HL-60 (cell line): Measurements from ENCODE around the gene CDH22.

Source experiments
- GABPA ChIP-seq: IDR thresholded peaks from 2 replicates; pipeline ENCODE4 v1.6.1; 2012; ENCODE audit warnings: low read depth
- POLR2AphosphoS5 ChIP-seq: IDR thresholded peaks from 2 replicates; pipeline ENCODE4 v1.6.1; 2012; ENCODE audit warnings: low read depth
- SPI1 ChIP-seq: IDR thresholded peaks from 2 replicates; pipeline ENCODE4 v1.6.1; 2012; ENCODE audit warnings: low read depth, mild to moderate bottlenecking, borderline replicate concordance
- TF ChIP-seq, protein P1 (sequence below): IDR thresholded peaks from one replicate; pipeline ENCODE4 v1.5.1; 2011; ENCODE audit warnings: low read length, control low read depth, inconsistent platforms; ENCODE audit not compliant: insufficient read depth
- TF ChIP-seq, protein P2 (sequence below): IDR thresholded peaks from 2 replicates; pipeline ENCODE4 v1.6.1; 2012; ENCODE audit warnings: low read depth; ENCODE audit not compliant: insufficient replicate concordance

DNA sequence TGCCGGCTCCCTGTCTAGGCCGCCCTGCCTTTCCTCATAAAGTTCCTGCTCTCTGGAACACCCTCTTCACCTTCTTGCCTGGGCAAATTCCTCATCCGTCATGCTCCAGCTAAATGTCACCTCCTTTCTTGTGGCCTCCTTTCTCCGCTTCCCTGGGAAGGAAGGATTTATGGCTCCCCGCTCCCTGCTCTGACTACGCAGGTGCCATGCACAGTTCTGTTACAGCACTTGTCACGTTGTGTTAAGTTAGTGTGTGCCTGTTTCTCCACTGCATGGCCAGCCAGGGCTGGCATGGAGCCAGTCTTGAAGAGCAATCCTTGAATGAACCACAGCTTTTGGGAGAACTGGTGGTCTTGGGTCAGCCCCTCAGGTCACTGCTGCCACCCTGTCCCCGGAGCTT lies 128.4 kb downstream of the CDH22 start:
- TF ChIP-seq, protein P1, sequence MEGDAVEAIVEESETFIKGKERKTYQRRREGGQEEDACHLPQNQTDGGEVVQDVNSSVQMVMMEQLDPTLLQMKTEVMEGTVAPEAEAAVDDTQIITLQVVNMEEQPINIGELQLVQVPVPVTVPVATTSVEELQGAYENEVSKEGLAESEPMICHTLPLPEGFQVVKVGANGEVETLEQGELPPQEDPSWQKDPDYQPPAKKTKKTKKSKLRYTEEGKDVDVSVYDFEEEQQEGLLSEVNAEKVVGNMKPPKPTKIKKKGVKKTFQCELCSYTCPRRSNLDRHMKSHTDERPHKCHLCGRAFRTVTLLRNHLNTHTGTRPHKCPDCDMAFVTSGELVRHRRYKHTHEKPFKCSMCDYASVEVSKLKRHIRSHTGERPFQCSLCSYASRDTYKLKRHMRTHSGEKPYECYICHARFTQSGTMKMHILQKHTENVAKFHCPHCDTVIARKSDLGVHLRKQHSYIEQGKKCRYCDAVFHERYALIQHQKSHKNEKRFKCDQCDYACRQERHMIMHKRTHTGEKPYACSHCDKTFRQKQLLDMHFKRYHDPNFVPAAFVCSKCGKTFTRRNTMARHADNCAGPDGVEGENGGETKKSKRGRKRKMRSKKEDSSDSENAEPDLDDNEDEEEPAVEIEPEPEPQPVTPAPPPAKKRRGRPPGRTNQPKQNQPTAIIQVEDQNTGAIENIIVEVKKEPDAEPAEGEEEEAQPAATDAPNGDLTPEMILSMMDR: no peak
- TF ChIP-seq, protein P2, sequence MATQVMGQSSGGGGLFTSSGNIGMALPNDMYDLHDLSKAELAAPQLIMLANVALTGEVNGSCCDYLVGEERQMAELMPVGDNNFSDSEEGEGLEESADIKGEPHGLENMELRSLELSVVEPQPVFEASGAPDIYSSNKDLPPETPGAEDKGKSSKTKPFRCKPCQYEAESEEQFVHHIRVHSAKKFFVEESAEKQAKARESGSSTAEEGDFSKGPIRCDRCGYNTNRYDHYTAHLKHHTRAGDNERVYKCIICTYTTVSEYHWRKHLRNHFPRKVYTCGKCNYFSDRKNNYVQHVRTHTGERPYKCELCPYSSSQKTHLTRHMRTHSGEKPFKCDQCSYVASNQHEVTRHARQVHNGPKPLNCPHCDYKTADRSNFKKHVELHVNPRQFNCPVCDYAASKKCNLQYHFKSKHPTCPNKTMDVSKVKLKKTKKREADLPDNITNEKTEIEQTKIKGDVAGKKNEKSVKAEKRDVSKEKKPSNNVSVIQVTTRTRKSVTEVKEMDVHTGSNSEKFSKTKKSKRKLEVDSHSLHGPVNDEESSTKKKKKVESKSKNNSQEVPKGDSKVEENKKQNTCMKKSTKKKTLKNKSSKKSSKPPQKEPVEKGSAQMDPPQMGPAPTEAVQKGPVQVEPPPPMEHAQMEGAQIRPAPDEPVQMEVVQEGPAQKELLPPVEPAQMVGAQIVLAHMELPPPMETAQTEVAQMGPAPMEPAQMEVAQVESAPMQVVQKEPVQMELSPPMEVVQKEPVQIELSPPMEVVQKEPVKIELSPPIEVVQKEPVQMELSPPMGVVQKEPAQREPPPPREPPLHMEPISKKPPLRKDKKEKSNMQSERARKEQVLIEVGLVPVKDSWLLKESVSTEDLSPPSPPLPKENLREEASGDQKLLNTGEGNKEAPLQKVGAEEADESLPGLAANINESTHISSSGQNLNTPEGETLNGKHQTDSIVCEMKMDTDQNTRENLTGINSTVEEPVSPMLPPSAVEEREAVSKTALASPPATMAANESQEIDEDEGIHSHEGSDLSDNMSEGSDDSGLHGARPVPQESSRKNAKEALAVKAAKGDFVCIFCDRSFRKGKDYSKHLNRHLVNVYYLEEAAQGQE: no peak
- no peak for TF ChIP-seq POLR2AphosphoS5
- TF ChIP-seq GABPA: no peak
- no peak for TF ChIP-seq SPI1
